NCI-H446 (cell line): ENCODE results near the gene EPAS1.
"Not testable (repeated sequence)": the region's sequence is repeated elsewhere in the genome, so short reads cannot be mapped to it uniquely, and the experiment has no call there.

Source experiments
- DNase-seq, 2 experiments: peaks; one replicate each; lab custom pipeline; 2025; lab: John Stamatoyannopoulos, UW

Gene EPAS1

GRCh38 chr2:46383113-46383395 is 85.8 kb downstream of the EPAS1 start:
- DNase-seq, result no peak

GRCh38 chr2:46383784-46384456 is 86.7 kb downstream of the EPAS1 start:
- no peak for DNase-seq

- DNase-seq, result no peak
Observed at GRCh38 chr2:46384457-46384815, 87.2 kb downstream of the EPAS1 start.

GRCh38 chr2:46385786-46386577 is 88.8 kb downstream of the EPAS1 start:
- DNase-seq, result no peak

- no peak for DNase-seq
Observed at GRCh38 chr2:46386763-46387162, 89.6 kb downstream of the EPAS1 start.

GRCh38 chr2:46387292-46387691 is 90.1 kb downstream of the EPAS1 start:
- DNase-seq, result no peak

- no peak for DNase-seq
Observed at GRCh38 chr2:46387886-46388515, 90.8 kb downstream of the EPAS1 start.

- no peak for DNase-seq
Observed at GRCh38 chr2:46388881-46389280, 91.7 kb downstream of the EPAS1 start.

GRCh38 chr2:46389417-46389916 is 92.3 kb downstream of the EPAS1 start:
- no peak for DNase-seq

- DNase-seq, result no peak
Observed at GRCh38 chr2:46390036-46390435, 92.8 kb downstream of the EPAS1 start.

- no peak for DNase-seq
Observed at GRCh38 chr2:46390901-46391395, 93.7 kb downstream of the EPAS1 start.

GRCh38 chr2:46392561-46393346 is 95.5 kb downstream of the EPAS1 start:
- no peak for DNase-seq

GRCh38 chr2:46393347-46393820 is 96.2 kb downstream of the EPAS1 start:
- no peak for DNase-seq

GRCh38 chr2:46393865-46394264 is 96.7 kb downstream of the EPAS1 start:
- no peak for DNase-seq

- no peak for DNase-seq
Observed at GRCh38 chr2:46394649-46395510, 97.7 kb downstream of the EPAS1 start.

GRCh38 chr2:46395730-46396129 is 98.5 kb downstream of the EPAS1 start:
- DNase-seq, result not testable (repeated sequence)

- DNase-seq, result no peak
Observed at GRCh38 chr2:46400016-46400415, 102.8 kb downstream of the EPAS1 start.

GRCh38 chr2:46402874-46403273 is 105.7 kb downstream of the EPAS1 start:
- no peak for DNase-seq

- DNase-seq, result no peak
Observed at GRCh38 chr2:46404181-46404759, 107.1 kb downstream of the EPAS1 start.

- DNase-seq, result no peak
Observed at GRCh38 chr2:46407852-46408455, 110.7 kb downstream of the EPAS1 start.
